ENCODE results near the gene THUMPD3. TPM values are rescaled to one million over a fixed set of nuclear protein-coding genes. Genes with fewer than 3 reads are reported as not detected.

Gene THUMPD3
- polyA plus RNA-seq, 1 donor = 40.6 TPM

- H3K9me3 ChIP-seq (ENCODE audit: control insufficient read depth, low read depth, low read length) = no peaks in the 10 kb centered on the region
- peak; percentile 96 to 98 for DNase-seq
- WGBS (ENCODE audit: insufficient coverage, low lambda C conversion rate) = no CpG with 5 or more reads among the region's 63 CpGs
- H3K36me3 ChIP-seq (ENCODE audit: control insufficient read depth, insufficient read depth, low read length) = peaks cover 22% of the 10 kb centered on the region
- no peaks in the 10 kb centered on the region for H3K27me3 ChIP-seq (ENCODE audit: control insufficient read depth, insufficient read depth, low read length)
- H3K4me3 ChIP-seq (ENCODE audit: low read length) = peak within 1 kb of the TSS; percentile 95
- H3K4me1 ChIP-seq (ENCODE audit: control insufficient read depth, insufficient read depth, low read length) = peaks cover 31% of the 10 kb centered on the region
- peak within 1 kb of the TSS; percentile 99 for H3K27ac ChIP-seq (ENCODE audit: low read length)
Observed at GRCh38 chr3:9397332-9397905, 34.6 kb downstream of the THUMPD3 start, which contains the start of gene SETD5. Gene SETD5, plus strand, starts transcription at chr3:9397615. Its CDS starts 31,324 bp downstream, at chr3:9428939.

- peaks cover 38% of the 10 kb centered on the region for H3K4me1 ChIP-seq (ENCODE audit: control insufficient read depth, insufficient read depth, low read length)
- WGBS (ENCODE audit: insufficient coverage, low lambda C conversion rate) = 0% methylated on average over 1 of the region's 47 CpGs
- no peaks in the 10 kb centered on the region for H3K27me3 ChIP-seq (ENCODE audit: control insufficient read depth, insufficient read depth, low read length)
- peak overlapping the region; percentile 95 for H3K4me3 ChIP-seq (ENCODE audit: low read length)
- no peaks in the 10 kb centered on the region for H3K9me3 ChIP-seq (ENCODE audit: control insufficient read depth, low read depth, low read length)
- H3K27ac ChIP-seq (ENCODE audit: low read length) = peak overlapping the region; percentile 99
- peak; percentile 50 to 73 for DNase-seq
- peaks cover 15% of the 10 kb centered on the region for H3K36me3 ChIP-seq (ENCODE audit: control insufficient read depth, insufficient read depth, low read length)
Observed at GRCh38 chr3:9397906-9398699, 35.2 kb downstream of the THUMPD3 start.

DNA sequence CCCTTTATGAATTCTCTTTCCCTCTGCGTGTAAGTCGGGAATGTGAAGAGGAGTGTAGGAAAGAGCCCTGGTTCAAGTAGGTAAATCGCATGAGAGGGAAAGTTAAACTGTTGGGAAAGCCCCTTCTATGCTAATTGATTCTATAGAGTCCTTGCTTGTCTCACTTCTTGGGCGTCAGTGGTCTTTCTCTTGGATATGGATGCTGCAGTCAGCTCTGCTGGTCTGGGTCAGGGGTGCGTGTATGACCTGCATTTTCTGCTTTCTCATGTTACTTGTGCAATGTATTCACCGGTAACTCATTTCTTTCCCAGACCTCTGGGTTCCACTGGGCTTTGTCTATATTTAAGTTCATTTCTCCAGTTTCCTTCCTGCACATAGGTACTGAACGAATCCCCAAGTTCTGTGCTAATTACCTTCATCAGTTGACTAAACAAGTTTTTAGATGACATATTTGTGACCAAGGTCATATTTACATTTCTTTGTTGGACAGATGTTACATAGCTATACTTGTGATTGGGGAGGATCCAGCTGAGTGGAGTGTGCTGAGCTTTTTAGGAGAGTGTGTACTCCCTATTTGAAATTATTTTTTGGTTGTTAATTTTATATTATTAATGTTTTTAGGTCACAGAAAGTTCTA lies 36.0 kb downstream of the THUMPD3 start:
- Histone ChIP-seq H3K27me3 (ENCODE audit: control insufficient read depth, insufficient read depth, low read length) (no peaks in the 10 kb centered on the region), H3K27ac (ENCODE audit: low read length) (peak overlapping the region; percentile 99), H3K4me3 (ENCODE audit: low read length) (peak overlapping the region; percentile 95), H3K9me3 (ENCODE audit: control insufficient read depth, low read depth, low read length) (no peaks in the 10 kb centered on the region), H3K4me1 (ENCODE audit: control insufficient read depth, insufficient read depth, low read length) (peaks cover 43% of the 10 kb centered on the region), H3K36me3 (ENCODE audit: control insufficient read depth, insufficient read depth, low read length) (peaks cover 8% of the 10 kb centered on the region)
- DNase-seq = peak; percentile 23 to 72
- no CpG with 5 or more reads among the region's 7 CpGs for WGBS (ENCODE audit: insufficient coverage, low lambda C conversion rate)

GRCh38 chr3:9399337-9399703 lies 36.5 kb downstream of the THUMPD3 start:
- DNase-seq = no peak
- peak overlapping the region; percentile 99 for H3K27ac ChIP-seq (ENCODE audit: low read length)
- H3K27me3 ChIP-seq (ENCODE audit: control insufficient read depth, insufficient read depth, low read length) = no peaks in the 10 kb centered on the region
- H3K36me3 ChIP-seq (ENCODE audit: control insufficient read depth, insufficient read depth, low read length) = peaks cover 6% of the 10 kb centered on the region
- peaks cover 43% of the 10 kb centered on the region for H3K4me1 ChIP-seq (ENCODE audit: control insufficient read depth, insufficient read depth, low read length)
- H3K9me3 ChIP-seq (ENCODE audit: control insufficient read depth, low read depth, low read length) = no peaks in the 10 kb centered on the region
- no CpG with 5 or more reads among the region's 2 CpGs for WGBS (ENCODE audit: insufficient coverage, low lambda C conversion rate)
- peak overlapping the region; percentile 95 for H3K4me3 ChIP-seq (ENCODE audit: low read length)

GRCh38 chr3:9399746-9400145 lies 36.9 kb downstream of the THUMPD3 start:
- Histone ChIP-seq H3K9me3 (ENCODE audit: control insufficient read depth, low read depth, low read length) (no peaks in the 10 kb centered on the region), H3K4me3 (ENCODE audit: low read length) (peak overlapping the region; percentile 95), H3K27me3 (ENCODE audit: control insufficient read depth, insufficient read depth, low read length) (no peaks in the 10 kb centered on the region), H3K36me3 (ENCODE audit: control insufficient read depth, insufficient read depth, low read length) (peaks cover 2% of the 10 kb centered on the region), H3K27ac (ENCODE audit: low read length) (peak overlapping the region; percentile 99), H3K4me1 (ENCODE audit: control insufficient read depth, insufficient read depth, low read length) (peaks cover 44% of the 10 kb centered on the region)
- WGBS (ENCODE audit: insufficient coverage, low lambda C conversion rate) = no CpG with 5 or more reads among the region's 3 CpGs
- peak; percentile 79 to 88 for DNase-seq

DNA sequence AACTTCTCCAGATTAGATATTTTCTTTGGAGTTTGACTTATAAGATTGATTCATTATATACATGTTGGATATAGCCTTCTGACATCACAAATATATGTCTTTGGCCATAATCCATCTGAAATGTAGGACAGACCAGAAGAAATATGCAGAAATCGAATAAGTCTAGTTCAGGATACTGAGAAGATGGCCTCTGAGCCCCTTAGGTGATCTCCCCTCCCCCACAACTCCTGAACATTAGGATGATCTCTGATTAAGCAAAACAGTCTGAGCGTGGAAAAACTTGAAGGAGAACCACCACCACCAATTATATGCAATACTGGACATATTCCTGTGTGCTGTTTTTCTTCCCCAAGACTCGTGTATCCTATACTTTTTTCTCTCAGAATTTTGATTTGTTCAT lies 37.8 kb downstream of the THUMPD3 start:
- H3K9me3 ChIP-seq (ENCODE audit: control insufficient read depth, low read depth, low read length) = no peaks in the 10 kb centered on the region
- H3K4me3 ChIP-seq (ENCODE audit: low read length) = no peak overlapping the region
- H3K27ac ChIP-seq (ENCODE audit: low read length) = peak overlapping the region; percentile 99
- WGBS (ENCODE audit: insufficient coverage, low lambda C conversion rate) = 20% methylated on average over 1 of the region's 3 CpGs
- H3K4me1 ChIP-seq (ENCODE audit: control insufficient read depth, insufficient read depth, low read length) = peaks cover 41% of the 10 kb centered on the region
- H3K27me3 ChIP-seq (ENCODE audit: control insufficient read depth, insufficient read depth, low read length) = no peaks in the 10 kb centered on the region
- no peak for DNase-seq
- no peaks in the 10 kb centered on the region for H3K36me3 ChIP-seq (ENCODE audit: control insufficient read depth, insufficient read depth, low read length)

- Histone ChIP-seq H3K36me3 (ENCODE audit: control insufficient read depth, insufficient read depth, low read length) (no peaks in the 10 kb centered on the region), H3K4me3 (ENCODE audit: low read length) (no peak overlapping the region), H3K27ac (ENCODE audit: low read length) (peak overlapping the region; percentile 53), H3K4me1 (ENCODE audit: control insufficient read depth, insufficient read depth, low read length) (peaks cover 43% of the 10 kb centered on the region), H3K9me3 (ENCODE audit: control insufficient read depth, low read depth, low read length) (no peaks in the 10 kb centered on the region), H3K27me3 (ENCODE audit: control insufficient read depth, insufficient read depth, low read length) (no peaks in the 10 kb centered on the region)
- WGBS (ENCODE audit: insufficient coverage, low lambda C conversion rate) = no CpG with 5 or more reads among the region's 4 CpGs
- DNase-seq = no peak
Observed at GRCh38 chr3:9401986-9402385, 39.1 kb downstream of the THUMPD3 start.

- Histone ChIP-seq H3K27ac (ENCODE audit: low read length) (peak overlapping the region; percentile 53), H3K4me3 (ENCODE audit: low read length) (no peak overlapping the region), H3K36me3 (ENCODE audit: control insufficient read depth, insufficient read depth, low read length) (no peaks in the 10 kb centered on the region), H3K27me3 (ENCODE audit: control insufficient read depth, insufficient read depth, low read length) (no peaks in the 10 kb centered on the region), H3K9me3 (ENCODE audit: control insufficient read depth, low read depth, low read length) (no peaks in the 10 kb centered on the region), H3K4me1 (ENCODE audit: control insufficient read depth, insufficient read depth, low read length) (peaks cover 43% of the 10 kb centered on the region)
- DNase-seq = peak; percentile 68 to 82
- WGBS (ENCODE audit: insufficient coverage, low lambda C conversion rate) = no CpG with 5 or more reads among the region's 3 CpGs
Observed at GRCh38 chr3:9402410-9403228, 39.8 kb downstream of the THUMPD3 start.

GRCh38 chr3:9403463-9403862 lies 40.6 kb downstream of the THUMPD3 start:
- Histone ChIP-seq H3K4me3 (ENCODE audit: low read length) (no peak overlapping the region), H3K27me3 (ENCODE audit: control insufficient read depth, insufficient read depth, low read length) (no peaks in the 10 kb centered on the region), H3K4me1 (ENCODE audit: control insufficient read depth, insufficient read depth, low read length) (peaks cover 43% of the 10 kb centered on the region), H3K36me3 (ENCODE audit: control insufficient read depth, insufficient read depth, low read length) (no peaks in the 10 kb centered on the region), H3K9me3 (ENCODE audit: control insufficient read depth, low read depth, low read length) (no peaks in the 10 kb centered on the region), H3K27ac (ENCODE audit: low read length) (no peak overlapping the region)
- no CpG with 5 or more reads among the region's 2 CpGs for WGBS (ENCODE audit: insufficient coverage, low lambda C conversion rate)
- no peak for DNase-seq

- no CpG with 5 or more reads among the region's 1 CpG for WGBS (ENCODE audit: insufficient coverage, low lambda C conversion rate)
- Histone ChIP-seq H3K4me1 (ENCODE audit: control insufficient read depth, insufficient read depth, low read length) (peaks cover 43% of the 10 kb centered on the region), H3K27ac (ENCODE audit: low read length) (peak overlapping the region; percentile 48), H3K4me3 (ENCODE audit: low read length) (no peak overlapping the region), H3K36me3 (ENCODE audit: control insufficient read depth, insufficient read depth, low read length) (no peaks in the 10 kb centered on the region), H3K27me3 (ENCODE audit: control insufficient read depth, insufficient read depth, low read length) (no peaks in the 10 kb centered on the region), H3K9me3 (ENCODE audit: control insufficient read depth, low read depth, low read length) (no peaks in the 10 kb centered on the region)
- peak in 1 of 2 donors; percentile 43 for DNase-seq
Observed at GRCh38 chr3:9404680-9405079, 41.8 kb downstream of the THUMPD3 start.

Data from large intestine (tissue), 3 donors.